ENCODE data around the gene C10orf53. TPM values are rescaled to one million over a fixed set of nuclear protein-coding genes. Genes with fewer than 3 reads are reported as not detected.

Gene C10orf53
- total and polyA plus RNA-seq, 2 of the 4 experiments (the other 2 are of a cell fraction): not detected

DNA sequence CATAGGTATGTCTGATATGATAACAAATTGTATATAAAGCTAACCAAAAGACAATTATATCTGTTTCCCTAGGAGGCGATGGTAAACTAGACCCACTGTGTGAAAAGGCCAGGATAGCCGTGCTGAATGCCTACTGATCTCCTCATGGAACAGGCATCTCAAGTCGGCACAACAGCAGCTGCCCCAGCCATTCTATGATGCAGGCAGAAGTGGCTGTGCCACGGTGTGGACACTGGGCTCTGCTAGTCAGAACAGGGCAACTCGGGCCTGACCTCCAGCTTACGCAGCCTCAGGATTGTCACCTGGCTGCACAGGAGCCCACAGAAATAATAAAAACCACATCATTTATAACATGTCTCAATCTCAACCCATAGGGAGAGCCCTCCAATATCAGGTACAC lies 15.0 kb downstream of the C10orf53 start:
- Histone ChIP-seq H2BK120ac (ENCODE audit: low read depth, low read length) (no peak overlapping the region), H3K4me3 (ENCODE audit: insufficient read depth, low read depth, low read length) (no peak overlapping the region), H4K8ac (ENCODE audit: low read depth in 2 of 2, low read length in 2 of 2) (no peak overlapping the region), H3K9ac (ENCODE audit: low read depth, low read length) (no peak overlapping the region), H3K4me1 (ENCODE audit: control insufficient read depth, insufficient read depth, low read length) (no peaks in the 10 kb centered on the region), H3K56ac (ENCODE audit: extremely low read depth, insufficient read depth, low read length) (no peak overlapping the region), H3K4ac (ENCODE audit: low read depth, low read length) (no peak overlapping the region), H3K23ac (ENCODE audit: low read depth, low read length) (no peak overlapping the region), H3K79me1 (ENCODE audit: low read depth in 1 of 2, low read length in 2 of 2) (no peaks in the 10 kb centered on the region), H3K4me2 (ENCODE audit: low read depth, low read length) (no peak overlapping the region), H3K18ac (ENCODE audit: low read depth, low read length) (no peak overlapping the region), H2BK5ac (ENCODE audit: low read depth, low read length, poor library complexity, severe bottlenecking) (no peak overlapping the region), H2BK20ac (ENCODE audit: low read depth, low read length) (no peak overlapping the region), H3K9me1 (ENCODE audit: insufficient read depth, low read length) (no peaks in the 10 kb centered on the region), H3K27ac (ENCODE audit: insufficient read depth, low read length) (no peak overlapping the region), H3K14ac (replicated peaks; ENCODE audit: low read depth, low read length) (no peak overlapping the region), H3K36me3 (ENCODE audit: control insufficient read depth, insufficient read depth, low read length) (no peaks in the 10 kb centered on the region), H3K9me3 (ENCODE audit: control insufficient read depth, insufficient read depth, low read length) (no peaks in the 10 kb centered on the region), H4K20me1 (ENCODE audit: insufficient read depth, low read length) (no peaks in the 10 kb centered on the region), H3K27me3 (ENCODE audit: control insufficient read depth, insufficient read depth, low read length) (peaks cover 27% of the 10 kb centered on the region), H4K5ac (ENCODE audit: low read depth, low read length) (no peak overlapping the region), H2AK5ac (ENCODE audit: low read depth, low read length) (no peak overlapping the region), H2AK9ac (replicated peaks; ENCODE audit: low read depth, low read length, poor library complexity) (no peak overlapping the region), H2BK15ac (ENCODE audit: low read depth, low read length) (no peak overlapping the region), H4K91ac (ENCODE audit: insufficient read depth, low read depth, low read length) (no peak overlapping the region), H2AFZ (replicated peaks; ENCODE audit: low read length, poor library complexity) (no peak overlapping the region)
- ATAC-seq (ENCODE audit: low read depth): no peak
- no peak for TF ChIP-seq CHD1 (IDR thresholded peaks at IDR 0.05; ENCODE audit: low read depth, low read length)
- TF ChIP-seq RCOR1 (IDR thresholded peaks at IDR 0.05; ENCODE audit: insufficient replicate concordance, low read length): no peak
- TF ChIP-seq FOS (IDR thresholded peaks at IDR 0.05; ENCODE audit: low read depth, low read length): no peak
- no peak for TF ChIP-seq ELK1 (IDR thresholded peaks at IDR 0.05; ENCODE audit: borderline replicate concordance, low read depth, low read length)
- no peak for TF ChIP-seq MAZ (IDR thresholded peaks at IDR 0.05; ENCODE audit: borderline replicate concordance, low read depth, low read length)
- TF ChIP-seq POLR2A (IDR thresholded peaks at IDR 0.05; ENCODE audit: low read depth, low read length): no peak
- TF ChIP-seq MXI1 (IDR thresholded peaks at IDR 0.05; ENCODE audit: borderline replicate concordance, low read depth, low read length): no peak
- TF ChIP-seq USF2 (IDR thresholded peaks at IDR 0.05; ENCODE audit: low read depth, low read length): no peak
- no peak for TF ChIP-seq CTCF (conservative IDR thresholded peaks at IDR 0.05; ENCODE audit: low read depth, low read length)
- no peak for TF ChIP-seq MAFK (IDR thresholded peaks at IDR 0.05; ENCODE audit: low read depth, low read length)
- TF ChIP-seq NFE2L2 (IDR thresholded peaks at IDR 0.05; ENCODE audit: low read depth, low read length): no peak
- TF ChIP-seq BHLHE40 (IDR thresholded peaks at IDR 0.05; ENCODE audit: low read depth, low read length): no peak
- TF ChIP-seq RAD21 (IDR thresholded peaks at IDR 0.05; ENCODE audit: low read length): no peak
- TF ChIP-seq CEBPB (IDR thresholded peaks at IDR 0.05; ENCODE audit: low read depth, low read length): no peak
- TF ChIP-seq RFX5 (IDR thresholded peaks at IDR 0.05; ENCODE audit: low read depth, low read length): no peak
- no peak for TF ChIP-seq SMC3 (IDR thresholded peaks at IDR 0.05; ENCODE audit: low read depth, low read length)
- CTCF ChIA-PET: no interaction called here
- WGBS, 2 experiments (ENCODE audit: extremely low coverage in 2 of 2, insufficient read length in 1 of 2): 34% methylated on average over 4 of the region's 6 CpGs; no CpG with 5 or more reads in 1 of the 2 experiments
- dilution Hi-C loops (cut with HindIII; ENCODE audit: low sequenced_read_pairs, unreplicated experiment) (no loop called here), in situ Hi-C loops (cut with MboI; ENCODE audit: low sequenced_read_pairs) (no loop called here), intact Hi-C loops (cut with micrococcal nuclease) (no loop called here)
- no TSS peak for BruUV-seq (replicated peaks)
- POLR2A ChIA-PET (ENCODE audit: unreplicated experiment): no interaction called here
- no peak for DNase-seq

Data from IMR-90 (cell line).